Activated T-cell treated with anti-CD3 and anti-CD28 coated beads, Interleukin-2, amount 50 U/mL, for 48 hours (primary cell): ENCODE results near the gene TSPAN9.

Experiments used
- DNase-seq, 2 experiments: peaks; one replicate each; pipeline ENCODE4 v3.0.0-alpha.2; 2020

TSPAN9 gene

GRCh38 chr12:3103806-3104205, 26.6 kb downstream of the TSPAN9 start:
- no peak for DNase-seq

GRCh38 chr12:3105690-3106479, 28.7 kb downstream of the TSPAN9 start:
- DNase-seq = no peak

- DNase-seq = no peak
These were observed 29.4 kb downstream of the TSPAN9 start for GRCh38 chr12:3106579-3106978.

GRCh38 chr12:3107071-3107583, 29.9 kb downstream of the TSPAN9 start:
- DNase-seq = no peak

GRCh38 chr12:3107954-3108353, 30.8 kb downstream of the TSPAN9 start:
- no peak for DNase-seq

- no peak for DNase-seq
These were observed 33.4 kb downstream of the TSPAN9 start for GRCh38 chr12:3110578-3110977.

GRCh38 chr12:3113671-3114325, 36.6 kb downstream of the TSPAN9 start:
- no peak for DNase-seq

- DNase-seq = no peak
These were observed 37.5 kb downstream of the TSPAN9 start for GRCh38 chr12:3114671-3115070.

GRCh38 chr12:3115078-3115477, 37.9 kb downstream of the TSPAN9 start:
- no peak for DNase-seq

GRCh38 chr12:3116106-3116844, 39.1 kb downstream of the TSPAN9 start:
- DNase-seq = no peak

- no peak for DNase-seq
These were observed 40.0 kb downstream of the TSPAN9 start for GRCh38 chr12:3117144-3117581.

- no peak for DNase-seq
These were observed 40.4 kb downstream of the TSPAN9 start for GRCh38 chr12:3117591-3118015.

- no peak for DNase-seq
These were observed 42.1 kb downstream of the TSPAN9 start for GRCh38 chr12:3119192-3119755.

GRCh38 chr12:3119756-3120601, 42.8 kb downstream of the TSPAN9 start:
- no peak for DNase-seq

- DNase-seq = no peak
These were observed 43.5 kb downstream of the TSPAN9 start for GRCh38 chr12:3120701-3121100.

GRCh38 chr12:3122841-3123678, 45.9 kb downstream of the TSPAN9 start:
- no peak for DNase-seq

- DNase-seq = no peak
These were observed 46.5 kb downstream of the TSPAN9 start for GRCh38 chr12:3123729-3124128.

- DNase-seq = no peak
These were observed 47.7 kb downstream of the TSPAN9 start for GRCh38 chr12:3124917-3125316.

- no peak for DNase-seq
These were observed 48.5 kb downstream of the TSPAN9 start for GRCh38 chr12:3125674-3126073.

GRCh38 chr12:3127832-3128231, 50.7 kb downstream of the TSPAN9 start:
- no peak for DNase-seq
